Naive thymus-derived CD8-positive, alpha-beta T cell (primary cell): ENCODE results near the gene HIVEP1. TPM values are rescaled to one million over a fixed set of nuclear protein-coding genes. Genes with fewer than 3 reads are reported as not detected.
"Not testable (repeated sequence)": the region's sequence is repeated elsewhere in the genome, so short reads cannot be mapped to it uniquely, and the experiment has no call there.

ENCODE experiments used
- ATAC-seq, 2 donors: fragments of 150-1000 bp; cut with Tn5 transposase in 1 of 2; sonication (Bioruptor Pico), chemical (Tn5 transposase) in 1 of 2; 1 replicate in 1 of 2; 2 replicates in 1 of 2; pipeline ENCODE4 v1.10.0; 2021; ENCODE audit warnings: mild to moderate bottlenecking in 2 of 2, moderate library complexity in 2 of 2
- POLR2A ChIA-PET: fragments of 350-600 bp; sonication (Branson Sonifier 250); formaldehyde crosslinking; loops from one replicate; lab custom pipeline; 2021; ENCODE audit warnings: antibody characterized with exemption; lab: Charles Lee
- DNase-seq, 10 donors: peaks; one replicate each; pipeline versions ENCODE4 v3.0.0 to v3.0.0-alpha.2; 2020 to 2022
- H3K27ac Mint-ChIP-seq, 10 donors: one replicate each; pipeline ENCODE4 v1.8.0; 2020 to 2022; ENCODE audit warnings: mild to moderate bottlenecking in 10 of 10, mixed read lengths in 10 of 10, moderate library complexity in 4 of 10, inconsistent platforms in 1 of 10
- H3K27me3 Mint-ChIP-seq, 5 donors: one replicate each; pipeline ENCODE4 v1.8.0; 2021 to 2022; ENCODE audit warnings: mixed read lengths in 5 of 5
- H3K36me3 Mint-ChIP-seq, 3 donors: one replicate each; pipeline ENCODE4 v1.8.0; 2020 to 2022; ENCODE audit warnings: mixed read lengths in 3 of 3, mild to moderate bottlenecking in 2 of 3, inconsistent platforms in 1 of 3
- H3K4me1 Mint-ChIP-seq, 4 donors: one replicate each; pipeline ENCODE4 v1.8.0; 2021 to 2022; ENCODE audit warnings: mixed read lengths in 4 of 4
- H3K4me3 Mint-ChIP-seq, 10 donors: one replicate each; pipeline ENCODE4 v1.8.0; 2020 to 2022; ENCODE audit warnings: mild to moderate bottlenecking in 10 of 10, mixed read lengths in 10 of 10, moderate library complexity in 6 of 10, inconsistent platforms in 1 of 10
- H3K9me3 Mint-ChIP-seq, 9 donors: one replicate each; pipeline ENCODE4 v1.8.0; 2020 to 2022; ENCODE audit warnings: mixed read lengths in 9 of 9, mild to moderate bottlenecking in 3 of 9, inconsistent platforms in 1 of 9, moderate library complexity in 1 of 9
- polyA plus RNA-seq, 3 donors: library from polyadenylated mRNA; unstranded; fragments of 300-500 nt; fragmentation: Illumina TruSeq; gene quantifications; one replicate each; pipeline ENCODE4 v1.2.3, GENCODE V29; 2021
- total RNA-seq, 8 experiments: library from RNA in 2 of 8; stranded (reverse) in 2 of 8; gene quantifications; one replicate each; pipeline ENCODE4 v1.2.3 and lab custom pipeline; 2021 to 2026

HIVEP1 gene
- total and polyA plus RNA-seq, 5 experiments from 2014 or later, result 6.5 to 32.6 (median 12.6) TPM

- ATAC-seq (no peak), DNase-seq (no peak)
- Mint-ChIP-seq H3K4me3 (peak overlapping the region in 2 of 10 donors; percentile 1), H3K9me3 (no peaks in the 10 kb centered on the region), H3K36me3 (peaks cover 4 to 6% (median 5%) of the 10 kb centered on the region in 3 donors), H3K27me3 (no peaks in the 10 kb centered on the region), H3K4me1 (peaks cover 12 to 37% (median 28%) of the 10 kb centered on the region in 4 donors), H3K27ac (peak overlapping the region in 3 of 10 donors; percentile 5 to 31 (median 15))
- POLR2A ChIA-PET, result interaction anchor here (0.5 kb wide), 1 partner anchor 447 kb away, joined by 3 read pairs; no protein-coding TSS in a partner anchor
Measured at GRCh38 chr6:12101653-12102312, 89.7 kb downstream of the HIVEP1 start.

DNA sequence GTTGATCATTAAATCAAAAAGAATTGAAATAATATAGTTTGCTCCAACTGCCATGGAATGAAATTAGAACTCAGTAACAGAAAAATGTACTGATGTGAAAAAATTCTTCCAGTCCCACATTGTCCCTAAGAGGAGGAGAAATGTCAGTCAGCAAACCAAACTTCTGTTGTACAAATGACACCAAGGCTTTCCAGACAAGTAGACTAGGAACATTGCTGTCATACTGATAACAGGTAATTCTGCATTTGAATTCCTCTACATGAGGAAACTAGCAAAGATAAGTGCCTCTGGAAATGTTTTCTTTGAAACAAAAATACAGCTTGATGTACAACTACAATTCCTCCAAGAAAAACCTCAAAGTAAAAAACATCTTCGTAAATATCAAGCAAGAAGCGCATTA, 90.2 kb downstream of the HIVEP1 start:
- Mint-ChIP-seq H3K27me3 (no peaks in the 10 kb centered on the region), H3K9me3 (no peaks in the 10 kb centered on the region), H3K27ac (peak overlapping the region in 5 of 10 donors; percentile 5 to 31 (median 11)), H3K36me3 (peaks cover 5 to 8% (median 6%) of the 10 kb centered on the region in 3 donors), H3K4me1 (peaks cover 12 to 37% (median 28%) of the 10 kb centered on the region in 4 donors), H3K4me3 (no peak overlapping the region)
- DNase-seq, result no peak
- POLR2A ChIA-PET, result no interaction called here
- ATAC-seq, result no peak

GRCh38 chr6:12103158-12103557, 91.0 kb downstream of the HIVEP1 start:
- DNase-seq, result no peak
- no peak overlapping the region for H3K27ac Mint-ChIP-seq
- H3K4me3 Mint-ChIP-seq, result no peak overlapping the region
- H3K4me1 Mint-ChIP-seq, result peaks cover 12 to 37% (median 28%) of the 10 kb centered on the region in 4 donors
- H3K9me3 Mint-ChIP-seq, result no peaks in the 10 kb centered on the region
- peaks cover 5 to 9% (median 8%) of the 10 kb centered on the region in 3 donors for H3K36me3 Mint-ChIP-seq
- ATAC-seq, result no peak
- POLR2A ChIA-PET, result no interaction called here
- no peaks in the 10 kb centered on the region for H3K27me3 Mint-ChIP-seq

DNA sequence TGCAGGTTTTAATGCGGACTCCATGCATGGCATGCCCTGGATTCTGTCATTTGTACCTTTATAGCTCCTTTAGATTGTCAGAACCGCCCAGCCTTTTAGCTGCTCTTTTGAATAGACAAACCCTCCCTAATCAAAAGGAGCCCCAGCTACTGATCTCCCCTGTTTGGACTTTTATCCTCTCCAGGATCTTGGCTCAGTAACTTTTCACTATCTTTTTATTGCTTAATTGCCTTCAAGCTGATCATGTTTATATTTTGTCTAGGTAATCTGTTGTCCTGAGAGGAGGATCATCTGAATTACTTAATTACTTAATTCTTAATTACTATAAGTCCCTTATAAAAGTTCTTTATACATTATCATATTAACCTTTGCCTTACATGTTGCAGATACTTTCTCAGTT, 93.2 kb downstream of the HIVEP1 start:
- no peak overlapping the region for H3K4me3 Mint-ChIP-seq
- H3K27me3 Mint-ChIP-seq, result no peaks in the 10 kb centered on the region
- no peak for DNase-seq
- peaks cover 16 to 39% (median 32%) of the 10 kb centered on the region in 4 donors for H3K4me1 Mint-ChIP-seq
- H3K9me3 Mint-ChIP-seq, result no peaks in the 10 kb centered on the region
- ATAC-seq, result no peak
- H3K27ac Mint-ChIP-seq, result peak overlapping the region in 1 of 10 donors; percentile 53
- POLR2A ChIA-PET, result interaction anchor here (0.5 kb wide), 1 partner anchor 466 kb away, joined by 4 read pairs; no protein-coding TSS in a partner anchor
- peaks cover 7 to 14% (median 13%) of the 10 kb centered on the region in 3 donors for H3K36me3 Mint-ChIP-seq

DNA sequence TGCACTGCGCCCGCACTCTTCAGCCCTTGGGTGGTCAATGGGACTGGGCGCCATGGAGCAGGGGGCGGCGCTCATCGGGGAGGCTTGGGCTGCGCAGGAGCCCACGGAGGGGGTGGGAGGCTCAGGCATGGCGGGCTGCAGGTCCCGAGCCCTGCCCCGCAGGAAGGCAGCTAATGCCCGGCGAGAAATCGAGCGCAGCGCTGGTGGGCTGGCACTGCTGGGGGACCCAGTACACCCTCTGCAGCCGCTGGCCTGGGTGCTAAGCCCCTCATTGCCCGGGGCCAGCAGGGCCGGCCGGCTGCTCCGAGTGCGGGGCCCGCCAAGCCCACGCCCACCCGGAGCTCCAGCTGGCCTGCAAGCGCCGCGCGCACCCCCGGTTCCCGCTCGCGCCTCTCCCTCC, 96.3 kb downstream of the HIVEP1 start:
- ATAC-seq, H3K27ac Mint-ChIP-seq, H3K27me3 Mint-ChIP-seq, POLR2A ChIA-PET, H3K4me3 Mint-ChIP-seq, DNase-seq, H3K9me3 Mint-ChIP-seq: not testable (repeated sequence)
- Mint-ChIP-seq H3K36me3 (peaks cover 7 to 20% (median 19%) of the 10 kb centered on the region in 3 donors), H3K4me1 (peaks cover 22 to 48% (median 37%) of the 10 kb centered on the region in 4 donors)

- Mint-ChIP-seq H3K27ac (peak overlapping the region in 7 of 10 donors; percentile 10 to 77 (median 63)), H3K9me3 (peaks cover 0 to 4% (median 0%) of the 10 kb centered on the region in 9 donors), H3K36me3 (peaks cover 11 to 30% (median 21%) of the 10 kb centered on the region in 3 donors), H3K4me1 (peaks cover 35 to 57% (median 55%) of the 10 kb centered on the region in 4 donors), H3K4me3 (peak overlapping the region in 8 of 10 donors; percentile 0 to 62 (median 28)), H3K27me3 (no peaks in the 10 kb centered on the region)
- POLR2A ChIA-PET, result no interaction called here
- peak; percentile 30 to 78 for ATAC-seq
- DNase-seq, result peak in 3 of 10 donors; percentile 23 to 48 (median 44)
Measured at GRCh38 chr6:12110523-12111362, 98.6 kb downstream of the HIVEP1 start.

GRCh38 chr6:12111363-12111670, 99.2 kb downstream of the HIVEP1 start:
- Mint-ChIP-seq H3K4me3 (no peak overlapping the region), H3K36me3 (peaks cover 17 to 35% (median 26%) of the 10 kb centered on the region in 3 donors), H3K27me3 (no peaks in the 10 kb centered on the region), H3K9me3 (peaks cover 0 to 8% (median under 1%) of the 10 kb centered on the region in 9 donors), H3K27ac (no peak overlapping the region), H3K4me1 (peaks cover 35 to 58% (median 57%) of the 10 kb centered on the region in 4 donors)
- ATAC-seq (no peak), DNase-seq (no peak)
- POLR2A ChIA-PET, result no interaction called here

DNA sequence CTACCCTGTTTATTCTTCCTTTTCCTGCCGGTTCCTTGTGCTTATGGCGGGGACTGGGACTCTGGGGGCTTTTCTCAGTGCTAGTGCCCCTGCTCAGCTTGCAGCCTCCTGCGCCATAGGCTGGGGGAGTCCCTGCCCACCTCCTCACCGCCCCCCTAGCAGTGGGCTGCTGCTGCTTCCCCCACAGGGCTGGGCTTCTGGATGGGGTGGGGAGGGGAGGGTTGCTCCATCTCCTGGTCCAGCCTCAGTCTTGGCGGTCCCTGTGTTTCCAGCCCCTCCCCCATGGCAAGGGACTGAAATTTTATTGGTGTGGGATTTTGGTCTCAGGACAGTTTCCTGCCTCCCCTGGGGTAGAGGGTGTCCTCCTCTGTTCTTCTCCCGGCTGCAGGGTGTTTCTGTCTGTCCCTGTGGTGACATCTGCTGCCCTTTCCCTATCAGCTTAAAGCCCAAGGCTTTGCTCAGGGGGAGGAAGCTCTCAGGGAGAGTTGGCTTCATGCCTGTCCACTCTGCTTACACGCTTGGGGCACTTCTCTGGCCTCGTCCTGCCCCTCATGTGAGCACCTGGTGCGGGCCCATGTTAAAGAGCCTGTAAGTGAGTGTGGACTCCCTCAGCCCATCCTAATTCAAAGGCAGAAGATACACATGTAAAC, 100.6 kb downstream of the HIVEP1 start:
- H3K27me3 Mint-ChIP-seq, result no peaks in the 10 kb centered on the region
- POLR2A ChIA-PET, result no interaction called here
- H3K36me3 Mint-ChIP-seq, result peaks cover 26 to 41% (median 32%) of the 10 kb centered on the region in 3 donors
- ATAC-seq, result no peak
- peaks cover 0 to 17% (median 9%) of the 10 kb centered on the region in 9 donors for H3K9me3 Mint-ChIP-seq
- no peak for DNase-seq
- H3K4me1 Mint-ChIP-seq, result peaks cover 35 to 58% (median 57%) of the 10 kb centered on the region in 4 donors
- peak overlapping the region in 3 of 10 donors; percentile 22 to 75 (median 28) for H3K27ac Mint-ChIP-seq
- peak overlapping the region in 3 of 10 donors; percentile 4 to 16 (median 7) for H3K4me3 Mint-ChIP-seq

DNA sequence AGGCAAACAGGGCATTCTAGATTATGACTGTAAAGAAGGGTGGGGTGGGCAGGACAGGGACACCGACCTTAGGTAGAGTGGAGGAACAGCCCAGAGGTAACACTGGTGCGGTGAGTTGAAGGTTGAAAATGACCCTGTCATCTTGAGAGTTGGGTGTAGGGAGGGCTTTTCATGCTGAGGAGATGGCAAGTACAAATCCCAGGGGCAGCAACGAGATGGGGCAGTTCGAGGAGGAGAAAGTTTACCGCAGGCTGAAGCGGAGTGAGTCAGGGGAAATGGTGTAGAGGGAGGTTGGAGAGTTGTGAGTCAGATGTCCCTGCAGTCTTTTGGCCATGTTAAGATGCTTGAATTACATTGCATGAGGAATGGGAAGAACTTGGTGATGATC, 101.1 kb downstream of the HIVEP1 start:
- Mint-ChIP-seq H3K27me3 (no peaks in the 10 kb centered on the region), H3K9me3 (peaks cover 1 to 17% (median 9%) of the 10 kb centered on the region in 9 donors), H3K4me1 (peaks cover 35 to 60% (median 57%) of the 10 kb centered on the region in 4 donors), H3K4me3 (peak overlapping the region in 3 of 10 donors; percentile 4 to 16 (median 7)), H3K27ac (peak overlapping the region in 6 of 10 donors; percentile 11 to 82 (median 42)), H3K36me3 (peaks cover 26 to 43% (median 34%) of the 10 kb centered on the region in 3 donors)
- no peak for DNase-seq
- POLR2A ChIA-PET, result no interaction called here
- no peak for ATAC-seq

GRCh38 chr6:12114055-12114503, 102.0 kb downstream of the HIVEP1 start:
- Mint-ChIP-seq H3K4me1 (peaks cover 41 to 69% (median 65%) of the 10 kb centered on the region in 4 donors), H3K27me3 (no peaks in the 10 kb centered on the region), H3K9me3 (peaks cover 1 to 17% (median 9%) of the 10 kb centered on the region in 9 donors), H3K36me3 (peaks cover 26 to 46% (median 34%) of the 10 kb centered on the region in 3 donors), H3K4me3 (peak overlapping the region in 9 of 10 donors; percentile 4 to 37 (median 23)), H3K27ac (peak overlapping the region in 9 of 10 donors; percentile 1 to 74 (median 32))
- no peak for DNase-seq
- ATAC-seq, result no peak
- POLR2A ChIA-PET, result no interaction called here

DNA sequence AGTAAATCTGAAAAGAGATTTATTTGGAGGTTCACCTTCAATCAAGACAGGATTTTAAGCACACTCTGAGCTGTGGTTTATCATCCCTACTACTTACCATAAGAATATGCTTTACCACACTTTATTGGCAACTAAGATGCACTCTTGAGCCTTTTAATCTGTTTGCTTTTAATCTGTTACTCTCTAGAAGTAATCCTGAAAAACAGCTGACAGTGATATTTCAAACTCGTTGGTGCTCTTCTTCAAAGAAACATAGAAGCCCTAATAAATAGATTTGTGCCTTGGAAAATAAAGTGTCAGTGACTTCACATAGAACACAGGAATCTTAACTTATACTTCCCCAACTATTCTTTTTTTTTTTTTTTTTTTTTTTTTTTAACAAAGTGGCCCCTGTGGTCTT, 102.9 kb downstream of the HIVEP1 start:
- ATAC-seq, result no peak
- H3K9me3 Mint-ChIP-seq, result peaks cover 1 to 17% (median 9%) of the 10 kb centered on the region in 9 donors
- H3K27me3 Mint-ChIP-seq, result no peaks in the 10 kb centered on the region
- no peak overlapping the region for H3K4me3 Mint-ChIP-seq
- peaks cover 37 to 70% (median 64%) of the 10 kb centered on the region in 4 donors for H3K4me1 Mint-ChIP-seq
- H3K36me3 Mint-ChIP-seq, result peaks cover 19 to 44% (median 32%) of the 10 kb centered on the region in 3 donors
- no peak for DNase-seq
- POLR2A ChIA-PET, result no interaction called here
- H3K27ac Mint-ChIP-seq, result peak overlapping the region in 1 of 10 donors; percentile 33

DNA sequence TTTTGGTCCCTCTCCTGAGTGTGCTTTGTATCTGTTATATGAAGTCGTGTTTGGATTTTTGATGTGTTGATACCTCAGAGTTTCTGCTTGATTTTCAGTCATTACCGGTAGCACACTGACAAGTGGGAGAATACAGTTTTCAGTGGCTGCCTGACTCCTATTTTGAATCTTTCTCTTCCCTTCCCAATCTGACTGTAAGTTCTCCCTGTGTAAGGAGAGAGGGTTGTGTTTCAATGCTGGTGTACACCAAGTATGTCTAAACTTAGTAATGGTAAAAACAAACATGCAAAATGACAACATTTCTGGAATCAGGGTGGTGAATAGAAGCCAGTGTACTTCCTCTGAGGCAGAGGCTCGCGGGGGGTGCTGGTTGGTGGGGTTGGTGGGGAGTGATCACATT, 103.4 kb downstream of the HIVEP1 start:
- H3K27ac Mint-ChIP-seq, result peak overlapping the region in 3 of 10 donors; percentile 33 to 52 (median 47)
- POLR2A ChIA-PET, result no interaction called here
- peaks cover 38 to 69% (median 62%) of the 10 kb centered on the region in 4 donors for H3K4me1 Mint-ChIP-seq
- no peak for DNase-seq
- H3K9me3 Mint-ChIP-seq, result peaks cover 1 to 17% (median 9%) of the 10 kb centered on the region in 9 donors
- peaks cover 23 to 47% (median 35%) of the 10 kb centered on the region in 3 donors for H3K36me3 Mint-ChIP-seq
- ATAC-seq, result no peak
- H3K27me3 Mint-ChIP-seq, result no peaks in the 10 kb centered on the region
- H3K4me3 Mint-ChIP-seq, result no peak overlapping the region
